Smooth muscle cell (in vitro differentiated cells): ENCODE data around the gene NACAD. TPM values are rescaled to one million over a fixed set of nuclear protein-coding genes. Genes with fewer than 3 reads are reported as not detected.

Experiments
- DNase-seq: peaks from one replicate; lab custom pipeline; 2025; ENCODE audit not compliant: unreplicated experiment; lab: John Stamatoyannopoulos, UW
- H2AFZ ChIP-seq: fragments of 200-600 bp; sonication (generic); 2 replicates; pipeline ENCODE4 v1.6.0; 2016; ENCODE audit warnings: antibody characterized with exemption, low read depth, mild to moderate bottlenecking
- H3F3A ChIP-seq: fragments of 200-600 bp; sonication (generic); 2 replicates; pipeline ENCODE4 v1.6.0; 2017; ENCODE audit warnings: antibody characterized with exemption, low read depth
- H3K27ac ChIP-seq: fragments of 200-600 bp; sonication (generic); 2 replicates; pipeline ENCODE4 v1.5.1; 2016; ENCODE audit warnings: low read depth, mild to moderate bottlenecking
- H3K27me3 ChIP-seq: fragments of 200-600 bp; sonication (generic); 2 replicates; pipeline ENCODE4 v1.6.1; 2016; ENCODE audit warnings: low read depth, mild to moderate bottlenecking
- H3K36me3 ChIP-seq: fragments of 200-600 bp; sonication (generic); 2 replicates; pipeline ENCODE4 v1.5.1; 2016; ENCODE audit warnings: low read depth
- H3K4me1 ChIP-seq: fragments of 200-600 bp; sonication (generic); 2 replicates; pipeline ENCODE4 v1.5.1; 2016; ENCODE audit warnings: low read depth
- H3K4me2 ChIP-seq: fragments of 200-600 bp; sonication (generic); 2 replicates; pipeline ENCODE4 v1.6.0; 2016; ENCODE audit warnings: mild to moderate bottlenecking
- H3K4me3 ChIP-seq: fragments of 200-600 bp; sonication (generic); 2 replicates; pipeline ENCODE4 v1.5.1; 2016; ENCODE audit warnings: mild to moderate bottlenecking
- H3K79me2 ChIP-seq: fragments of 200-600 bp; sonication (generic); 2 replicates; pipeline ENCODE4 v1.6.0; 2016; ENCODE audit warnings: low read depth, mild to moderate bottlenecking
- H3K9ac ChIP-seq: fragments of 200-600 bp; sonication (generic); 2 replicates; pipeline ENCODE4 v1.6.0; 2016; ENCODE audit warnings: low read depth
- H3K9me3 ChIP-seq: fragments of 200-600 bp; sonication (generic); replicated peaks from 2 replicates; pipeline ENCODE4 v1.5.1; 2016; ENCODE audit warnings: low read depth
- H4K20me1 ChIP-seq: fragments of 200-600 bp; sonication (generic); 2 replicates; pipeline ENCODE4 v1.6.0; 2016; ENCODE audit warnings: low read depth
- WGBS: methylation state at CpG from one replicate; pipeline ENCODE4 v1.1.7; 2016; ENCODE audit warnings: low lambda C conversion rate; 5-methylcytosine and 5-hydroxymethylcytosine counted together
- polyA plus RNA-seq: library from polyadenylated mRNA; unstranded; fragments of >200 nt; fragmentation: Nextera tagmentation; extraction: Ambion mirVana; gene quantifications from 2 replicates; pipeline ENCODE4 v1.2.1, GENCODE V29; 2016
- total RNA-seq: library from RNA; depleted of rRNA; stranded (reverse); fragments of >200 nt; gene quantifications from 2 replicates; pipeline ENCODE4 v1.2.3, GENCODE V29; 2014
- TF ChIP-seq, protein P1 (sequence below): fragments of 200-600 bp; sonication (generic); IDR thresholded peaks from 2 replicates; pipeline ENCODE4 v1.5.1; 2017; ENCODE audit warnings: borderline replicate concordance, mild to moderate bottlenecking, antibody characterized with exemption; ENCODE audit not compliant: insufficient read depth, poor library complexity, severe bottlenecking

NACAD gene, protein sequence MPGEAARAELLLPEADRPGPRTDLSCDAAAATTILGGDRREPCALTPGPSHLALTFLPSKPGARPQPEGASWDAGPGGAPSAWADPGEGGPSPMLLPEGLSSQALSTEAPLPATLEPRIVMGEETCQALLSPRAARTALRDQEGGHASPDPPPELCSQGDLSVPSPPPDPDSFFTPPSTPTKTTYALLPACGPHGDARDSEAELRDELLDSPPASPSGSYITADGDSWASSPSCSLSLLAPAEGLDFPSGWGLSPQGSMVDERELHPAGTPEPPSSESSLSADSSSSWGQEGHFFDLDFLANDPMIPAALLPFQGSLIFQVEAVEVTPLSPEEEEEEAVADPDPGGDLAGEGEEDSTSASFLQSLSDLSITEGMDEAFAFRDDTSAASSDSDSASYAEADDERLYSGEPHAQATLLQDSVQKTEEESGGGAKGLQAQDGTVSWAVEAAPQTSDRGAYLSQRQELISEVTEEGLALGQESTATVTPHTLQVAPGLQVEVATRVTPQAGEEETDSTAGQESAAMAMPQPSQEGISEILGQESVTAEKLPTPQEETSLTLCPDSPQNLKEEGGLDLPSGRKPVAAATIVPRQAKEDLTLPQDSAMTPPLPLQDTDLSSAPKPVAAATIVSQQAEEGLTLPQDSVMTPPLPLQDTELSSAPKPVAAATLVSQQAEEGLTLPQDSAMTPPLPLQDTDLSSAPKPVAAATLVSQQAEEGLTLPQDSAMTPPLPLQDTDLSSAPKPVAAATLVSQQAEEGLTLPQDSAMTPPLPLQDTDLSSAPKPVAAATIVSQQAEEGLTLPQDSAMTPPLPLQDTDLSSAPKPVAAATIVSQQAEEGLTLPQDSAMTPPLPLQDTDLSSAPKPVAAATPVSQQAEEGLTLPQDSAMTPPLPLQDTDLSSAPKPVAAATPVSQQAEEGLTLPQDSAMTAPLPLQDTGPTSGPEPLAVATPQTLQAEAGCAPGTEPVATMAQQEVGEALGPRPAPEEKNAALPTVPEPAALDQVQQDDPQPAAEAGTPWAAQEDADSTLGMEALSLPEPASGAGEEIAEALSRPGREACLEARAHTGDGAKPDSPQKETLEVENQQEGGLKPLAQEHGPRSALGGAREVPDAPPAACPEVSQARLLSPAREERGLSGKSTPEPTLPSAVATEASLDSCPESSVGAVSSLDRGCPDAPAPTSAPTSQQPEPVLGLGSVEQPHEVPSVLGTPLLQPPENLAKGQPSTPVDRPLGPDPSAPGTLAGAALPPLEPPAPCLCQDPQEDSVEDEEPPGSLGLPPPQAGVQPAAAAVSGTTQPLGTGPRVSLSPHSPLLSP (N-terminal part only)
- 2.6 and 5.3 TPM in 2 replicates for total RNA-seq
- 11.6 and 12.5 TPM in 2 replicates for polyA plus RNA-seq

DNA sequence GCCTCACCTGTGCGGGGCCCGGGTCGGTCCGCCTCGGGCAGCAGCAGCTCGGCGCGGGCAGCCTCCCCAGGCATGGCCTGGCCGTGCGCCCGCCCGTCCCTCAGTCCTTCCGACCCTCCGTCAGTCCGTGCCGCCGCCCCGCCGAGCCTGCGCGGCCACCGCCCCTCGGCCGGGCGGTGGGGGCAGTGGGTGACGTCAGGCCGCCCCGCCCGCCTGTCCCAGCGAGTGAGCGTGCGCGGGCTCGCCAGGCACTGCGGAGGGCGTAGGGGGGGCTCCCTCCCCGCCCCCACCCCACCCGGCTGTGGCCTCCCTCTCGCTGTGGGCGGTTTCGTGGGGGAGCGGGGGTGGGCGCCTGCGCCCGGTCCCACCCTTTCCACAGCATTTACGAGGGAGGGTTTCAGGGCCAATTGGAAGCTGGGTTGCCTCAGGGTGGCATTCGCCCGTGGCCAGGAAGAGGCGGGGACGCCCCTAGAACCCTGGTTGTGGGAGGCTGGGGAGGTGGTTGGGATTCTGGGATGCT is at the start of gene NACAD:
NACAD (minus strand) TSS at position 149 of the 520 bp plus-strand sequence; CDS start at position 74, 75 bp downstream.
- no peak within 1 kb of the TSS for H3K27ac ChIP-seq
- H3K9me3 ChIP-seq = no peaks in the 10 kb centered on the region
- H3F3A ChIP-seq = no peaks in the 10 kb centered on the region
- H3K4me2 ChIP-seq = peak within 1 kb of the TSS; percentile 97
- H3K79me2 ChIP-seq = no peaks in the 10 kb centered on the region
- WGBS = 0% methylated on average over 4 of the region's 50 CpGs
- H3K4me3 ChIP-seq = peak within 1 kb of the TSS; percentile 76
- H3K27me3 ChIP-seq = no peaks in the 10 kb centered on the region
- no peak within 1 kb of the TSS for H3K9ac ChIP-seq
- DNase-seq = peak; percentile 30
- no peaks in the 10 kb centered on the region for H3K36me3 ChIP-seq
- no peaks in the 10 kb centered on the region for H4K20me1 ChIP-seq
- TF ChIP-seq, protein P1, sequence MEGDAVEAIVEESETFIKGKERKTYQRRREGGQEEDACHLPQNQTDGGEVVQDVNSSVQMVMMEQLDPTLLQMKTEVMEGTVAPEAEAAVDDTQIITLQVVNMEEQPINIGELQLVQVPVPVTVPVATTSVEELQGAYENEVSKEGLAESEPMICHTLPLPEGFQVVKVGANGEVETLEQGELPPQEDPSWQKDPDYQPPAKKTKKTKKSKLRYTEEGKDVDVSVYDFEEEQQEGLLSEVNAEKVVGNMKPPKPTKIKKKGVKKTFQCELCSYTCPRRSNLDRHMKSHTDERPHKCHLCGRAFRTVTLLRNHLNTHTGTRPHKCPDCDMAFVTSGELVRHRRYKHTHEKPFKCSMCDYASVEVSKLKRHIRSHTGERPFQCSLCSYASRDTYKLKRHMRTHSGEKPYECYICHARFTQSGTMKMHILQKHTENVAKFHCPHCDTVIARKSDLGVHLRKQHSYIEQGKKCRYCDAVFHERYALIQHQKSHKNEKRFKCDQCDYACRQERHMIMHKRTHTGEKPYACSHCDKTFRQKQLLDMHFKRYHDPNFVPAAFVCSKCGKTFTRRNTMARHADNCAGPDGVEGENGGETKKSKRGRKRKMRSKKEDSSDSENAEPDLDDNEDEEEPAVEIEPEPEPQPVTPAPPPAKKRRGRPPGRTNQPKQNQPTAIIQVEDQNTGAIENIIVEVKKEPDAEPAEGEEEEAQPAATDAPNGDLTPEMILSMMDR = no peak
- H3K4me1 ChIP-seq = no peaks in the 10 kb centered on the region
- peak within 1 kb of the TSS; percentile 81 for H2AFZ ChIP-seq

DNA sequence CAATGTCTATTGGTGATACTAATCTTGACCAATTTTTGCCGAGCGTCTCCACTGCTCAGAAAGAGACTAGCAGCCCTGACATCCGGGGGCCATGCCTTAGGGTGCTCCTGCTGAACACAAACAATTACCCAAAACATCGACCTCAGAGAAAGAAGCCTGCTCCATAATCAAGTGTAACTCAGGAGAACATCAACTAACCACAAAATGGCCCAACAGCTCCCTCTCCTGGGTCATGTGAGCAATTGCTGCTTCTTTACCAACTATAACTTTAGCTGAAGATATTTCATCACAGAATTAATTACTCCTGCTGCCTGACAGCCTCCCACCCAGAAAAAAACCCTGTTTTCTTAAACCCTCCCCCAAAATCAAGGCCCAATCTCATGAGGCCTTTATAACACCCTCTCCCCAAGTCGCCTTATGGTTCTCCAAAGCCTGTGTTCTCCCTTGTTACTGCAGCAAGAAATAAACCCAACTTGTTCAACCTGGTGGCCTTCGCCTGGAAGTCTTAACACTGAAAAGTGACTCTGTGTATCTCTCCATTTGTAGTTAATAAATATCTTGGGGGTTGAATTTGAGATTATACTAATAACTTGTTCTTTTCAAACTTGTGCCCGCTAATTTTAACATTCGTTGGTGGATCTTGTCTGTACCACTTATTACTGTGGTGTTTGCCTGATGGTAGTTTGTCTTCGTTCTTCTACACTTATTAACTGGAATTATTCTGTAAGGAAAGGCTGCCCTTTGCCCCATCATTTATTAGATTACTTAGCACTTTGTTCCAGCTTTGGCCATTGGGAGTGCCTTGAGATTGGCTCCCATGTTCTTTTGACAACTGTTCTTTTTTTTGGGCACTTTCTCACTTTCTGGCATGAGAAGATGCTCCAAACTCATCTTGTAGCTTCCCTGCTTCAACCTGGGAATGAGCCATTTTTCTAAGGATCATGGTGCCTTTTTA is 47.6 kb upstream of the NACAD start:
- no peaks in the 10 kb centered on the region for H3K27me3 ChIP-seq
- TF ChIP-seq, protein P1 = peak; percentile 88
- no peaks in the 10 kb centered on the region for H3K4me1 ChIP-seq
- DNase-seq = peak; percentile 5
- H3K9ac ChIP-seq = no peak overlapping the region
- H3K4me2 ChIP-seq = no peak overlapping the region
- H3K4me3 ChIP-seq = no peak overlapping the region
- H3K27ac ChIP-seq = no peak overlapping the region
- no peaks in the 10 kb centered on the region for H4K20me1 ChIP-seq
- no peak overlapping the region for H2AFZ ChIP-seq
- H3F3A ChIP-seq = no peaks in the 10 kb centered on the region
- no peaks in the 10 kb centered on the region for H3K36me3 ChIP-seq
- H3K79me2 ChIP-seq = no peaks in the 10 kb centered on the region
- H3K9me3 ChIP-seq = no peaks in the 10 kb centered on the region
- WGBS = 46% methylated on average over 9 of the region's 9 CpGs

DNA sequence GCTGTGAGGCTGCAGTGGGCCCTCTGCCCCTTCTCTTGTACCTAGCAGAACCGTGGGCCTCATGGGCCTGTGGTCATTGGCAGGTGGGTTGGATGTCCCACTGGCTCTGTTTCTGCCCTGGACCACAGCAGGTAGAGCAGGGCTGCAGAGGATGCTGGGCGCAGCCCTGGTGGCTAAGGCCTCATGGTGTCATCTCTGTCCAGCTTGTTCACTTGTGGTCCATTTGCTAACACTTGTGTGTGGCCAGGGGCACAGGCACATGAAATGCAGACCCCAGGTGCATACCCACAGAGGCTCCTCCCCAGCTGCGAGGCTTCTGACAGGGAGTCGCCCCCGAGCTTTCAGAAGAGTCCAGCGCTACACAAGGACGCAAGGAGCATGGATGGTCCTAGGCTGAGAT is 45.1 kb upstream of the NACAD start:
- no peaks in the 10 kb centered on the region for H3K79me2 ChIP-seq
- no peak overlapping the region for H3K4me3 ChIP-seq
- H3K27me3 ChIP-seq = no peaks in the 10 kb centered on the region
- H3K36me3 ChIP-seq = no peaks in the 10 kb centered on the region
- H3K9ac ChIP-seq = no peak overlapping the region
- H3K27ac ChIP-seq = no peak overlapping the region
- TF ChIP-seq, protein P1 = no peak
- H4K20me1 ChIP-seq = no peaks in the 10 kb centered on the region
- no peak overlapping the region for H2AFZ ChIP-seq
- DNase-seq = no peak
- 88% methylated on average over 7 of the region's 7 CpGs for WGBS
- H3K9me3 ChIP-seq = no peaks in the 10 kb centered on the region
- no peak overlapping the region for H3K4me2 ChIP-seq
- H3F3A ChIP-seq = no peaks in the 10 kb centered on the region
- no peaks in the 10 kb centered on the region for H3K4me1 ChIP-seq
